ENCODE data around the gene S100A8.
A peak's percentile ranks its signal among the peaks of the same experiment; 100 is the strongest.
"Not testable (repeated sequence)": the region's sequence is repeated elsewhere in the genome, so short reads cannot be mapped to it uniquely, and the experiment has no call there.

Gene S100A8

DNA sequence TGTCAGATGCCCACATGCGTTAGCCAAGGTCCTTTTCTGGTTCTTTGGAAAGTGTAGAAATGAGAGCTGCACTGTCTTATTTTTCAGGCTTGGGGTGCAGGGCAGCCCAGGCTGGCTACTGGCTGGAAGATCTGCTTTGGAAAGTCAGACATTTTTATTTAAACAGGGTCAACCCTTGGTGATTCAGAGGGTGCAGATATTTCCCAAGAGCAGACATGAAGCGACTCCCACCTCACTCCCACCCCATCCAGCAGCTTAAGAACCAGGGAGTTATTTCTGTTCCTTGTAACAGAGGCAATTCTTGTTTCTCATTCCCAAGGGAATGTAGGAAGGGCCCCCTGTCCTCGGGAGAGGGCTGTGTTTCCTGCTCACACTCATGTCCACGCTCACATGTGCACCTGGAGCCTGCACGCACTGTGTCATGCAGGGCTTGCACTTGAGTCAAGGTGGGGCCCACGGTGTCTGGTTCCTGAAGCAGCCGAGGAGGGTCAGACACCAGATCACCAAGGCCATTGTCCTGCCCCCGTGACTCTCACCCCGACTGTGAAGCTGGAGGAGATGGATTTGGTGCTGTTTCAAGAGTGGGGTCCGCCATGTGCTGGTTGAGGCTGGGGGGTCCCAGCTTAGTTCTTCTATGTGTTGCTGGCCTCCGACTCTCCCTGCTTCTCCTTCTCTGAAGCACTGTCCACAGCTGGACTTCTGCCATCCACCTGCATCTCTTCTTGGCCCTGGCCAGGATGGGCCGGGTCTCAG is 26.4 kb upstream of the S100A8 start:
- H3K4me3 ChIP-seq (replicated peaks in 1 of 2; ENCODE audit: low read depth in 2 of 2, low read length in 2 of 2) = no peak overlapping the region
- no peak for TF ChIP-seq CTCF (IDR thresholded peaks at IDR 0.05; ENCODE audit: low read depth, low read length)
- DNase-seq (ENCODE audit: low read depth in 2 of 2) = no peak

- no peak for TF ChIP-seq CTCF (IDR thresholded peaks at IDR 0.05; ENCODE audit: low read depth, low read length)
- no peak within 1 kb of the TSS for H3K4me3 ChIP-seq (replicated peaks in 1 of 2; ENCODE audit: low read depth in 2 of 2, low read length in 2 of 2)
- DNase-seq (ENCODE audit: low read depth in 2 of 2) = no peak
These were observed 25.1 kb upstream of the S100A8 start, which contains the start of gene S100A7A for GRCh38 chr1:153415850-153416570. S100A7A (plus strand) TSS chr1:153416520; CDS start chr1:153418083, 1,563 bp downstream.

- not testable (repeated sequence) for H3K4me3 ChIP-seq (replicated peaks in 1 of 2; ENCODE audit: low read depth in 2 of 2, low read length in 2 of 2); DNase-seq (ENCODE audit: low read depth in 2 of 2)
These were observed 23.1 kb upstream of the S100A8 start for GRCh38 chr1:153413961-153414360.

- DNase-seq (ENCODE audit: low read depth in 2 of 2); H3K4me3 ChIP-seq (replicated peaks in 1 of 2; ENCODE audit: low read depth in 2 of 2, low read length in 2 of 2): not testable (repeated sequence)
These were observed 16.4 kb upstream of the S100A8 start for GRCh38 chr1:153407274-153407673.

DNA sequence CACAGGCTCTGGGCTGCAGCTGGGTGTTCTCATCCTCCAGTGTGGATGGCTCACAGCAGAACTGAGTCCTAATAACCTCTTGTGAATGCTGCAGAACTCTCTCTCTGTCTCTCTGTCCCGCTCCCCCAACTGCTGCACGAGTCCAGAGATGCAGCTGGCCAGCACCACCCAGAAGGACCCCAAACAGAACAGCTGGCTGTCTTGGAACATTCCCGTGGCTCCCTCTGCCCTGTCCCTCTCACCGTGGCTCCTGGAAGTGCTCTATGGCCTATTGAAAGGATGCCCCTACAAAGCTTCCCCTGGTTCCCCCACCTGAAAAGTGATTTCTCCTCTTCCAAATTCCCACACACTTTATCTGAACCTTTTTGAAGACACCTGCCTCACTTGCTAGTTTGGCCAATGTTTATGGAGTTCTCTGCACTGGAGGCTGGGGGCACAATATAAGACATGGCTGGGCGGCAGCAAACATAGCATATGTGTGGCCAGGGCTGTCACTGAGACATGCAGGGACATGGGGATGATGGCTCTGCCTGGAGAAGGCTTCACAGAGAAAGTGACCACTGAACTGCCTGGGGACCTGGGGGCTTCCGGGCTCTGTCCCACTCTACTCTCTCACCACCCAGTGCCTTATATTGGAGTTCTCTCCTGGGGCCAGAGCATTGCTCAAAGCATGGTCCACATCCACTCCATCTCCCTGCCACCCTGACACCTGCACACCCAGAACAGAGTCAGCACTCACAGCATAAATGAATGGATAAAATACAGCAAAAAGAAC is 15.1 kb upstream of the S100A8 start:
- not testable (repeated sequence) for DNase-seq (ENCODE audit: low read depth in 2 of 2); H3K4me3 ChIP-seq (replicated peaks in 1 of 2; ENCODE audit: low read depth in 2 of 2, low read length in 2 of 2)

DNA sequence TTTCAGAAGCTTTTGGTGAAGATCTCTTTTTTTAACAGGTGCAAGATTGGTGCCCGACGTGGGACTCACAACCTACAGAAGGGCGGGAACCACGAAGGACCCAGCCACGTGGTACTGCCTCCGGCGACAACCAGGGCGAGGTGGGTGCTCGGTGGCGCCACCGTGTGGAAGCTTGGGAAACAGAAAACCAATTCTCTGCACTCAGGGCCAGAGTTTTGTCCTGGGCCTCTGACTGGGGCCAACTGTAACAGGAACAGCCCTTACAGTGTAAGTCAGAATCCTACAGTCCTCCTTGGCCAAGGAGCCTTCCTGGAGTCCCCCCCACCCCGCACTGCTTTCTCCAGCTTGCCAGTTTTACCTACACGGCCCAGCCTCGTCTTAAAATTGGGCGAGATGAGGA is 13.9 kb upstream of the S100A8 start:
- peak in 1 of 2 donors; percentile 4 for DNase-seq (ENCODE audit: low read depth in 2 of 2)
- no peak overlapping the region for H3K4me3 ChIP-seq (replicated peaks in 1 of 2; ENCODE audit: low read depth in 2 of 2, low read length in 2 of 2)
- peak; percentile 32 for TF ChIP-seq CTCF (IDR thresholded peaks at IDR 0.05; ENCODE audit: low read depth, low read length)

- DNase-seq (ENCODE audit: low read depth in 2 of 2) = no peak
- no peak overlapping the region for H3K4me3 ChIP-seq (replicated peaks in 1 of 2; ENCODE audit: low read depth in 2 of 2, low read length in 2 of 2)
- no peak for TF ChIP-seq CTCF (IDR thresholded peaks at IDR 0.05; ENCODE audit: low read depth, low read length)
These were observed 13.3 kb upstream of the S100A8 start for GRCh38 chr1:153404086-153404635.
